HG03196 (cell line): Measurements from ENCODE around the gene DAND5.

Experiments used
- ATAC-seq: cut with Tn5 transposase; IDR thresholded peaks from one replicate; pipeline ENCODE4 v1.9.1; 2021; ENCODE audit not compliant: unreplicated experiment

Gene DAND5

DNA sequence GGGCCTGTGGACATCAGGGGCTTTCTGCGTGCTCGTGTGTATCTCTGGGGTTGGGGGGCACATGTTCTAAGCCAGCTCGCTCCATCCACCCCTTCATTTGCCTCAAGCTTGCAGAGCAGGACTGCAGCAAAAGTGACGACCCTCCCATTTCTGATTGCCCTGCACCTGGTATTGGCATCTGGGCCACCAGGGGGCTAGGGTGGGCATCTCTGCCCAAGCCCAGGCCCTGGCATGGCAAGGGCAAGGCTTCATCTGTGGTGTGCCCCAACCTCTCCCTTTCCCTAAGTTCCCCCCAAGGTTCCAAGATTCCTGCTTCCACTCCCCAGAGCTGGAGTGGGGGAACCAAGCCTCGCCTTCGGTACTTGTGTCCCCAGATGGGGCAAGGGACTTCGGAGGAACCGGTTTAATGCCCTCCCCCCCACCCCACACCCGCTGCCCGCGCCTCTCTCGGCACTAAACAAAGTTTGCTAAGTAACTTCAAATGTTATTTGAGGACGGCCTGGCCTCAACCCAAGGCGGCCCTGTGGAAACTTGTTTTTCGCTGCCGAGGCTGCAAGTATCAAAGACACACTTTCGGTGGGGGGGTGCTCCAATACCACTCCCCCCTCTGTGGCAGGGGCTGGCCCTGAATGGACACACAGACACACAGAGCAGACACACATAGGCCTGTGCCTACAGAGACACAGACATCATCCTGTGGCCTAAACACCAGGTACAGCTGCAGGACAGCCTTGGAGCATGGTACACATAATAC is 38.1 kb downstream of the DAND5 start:
- no peak for ATAC-seq

DNA sequence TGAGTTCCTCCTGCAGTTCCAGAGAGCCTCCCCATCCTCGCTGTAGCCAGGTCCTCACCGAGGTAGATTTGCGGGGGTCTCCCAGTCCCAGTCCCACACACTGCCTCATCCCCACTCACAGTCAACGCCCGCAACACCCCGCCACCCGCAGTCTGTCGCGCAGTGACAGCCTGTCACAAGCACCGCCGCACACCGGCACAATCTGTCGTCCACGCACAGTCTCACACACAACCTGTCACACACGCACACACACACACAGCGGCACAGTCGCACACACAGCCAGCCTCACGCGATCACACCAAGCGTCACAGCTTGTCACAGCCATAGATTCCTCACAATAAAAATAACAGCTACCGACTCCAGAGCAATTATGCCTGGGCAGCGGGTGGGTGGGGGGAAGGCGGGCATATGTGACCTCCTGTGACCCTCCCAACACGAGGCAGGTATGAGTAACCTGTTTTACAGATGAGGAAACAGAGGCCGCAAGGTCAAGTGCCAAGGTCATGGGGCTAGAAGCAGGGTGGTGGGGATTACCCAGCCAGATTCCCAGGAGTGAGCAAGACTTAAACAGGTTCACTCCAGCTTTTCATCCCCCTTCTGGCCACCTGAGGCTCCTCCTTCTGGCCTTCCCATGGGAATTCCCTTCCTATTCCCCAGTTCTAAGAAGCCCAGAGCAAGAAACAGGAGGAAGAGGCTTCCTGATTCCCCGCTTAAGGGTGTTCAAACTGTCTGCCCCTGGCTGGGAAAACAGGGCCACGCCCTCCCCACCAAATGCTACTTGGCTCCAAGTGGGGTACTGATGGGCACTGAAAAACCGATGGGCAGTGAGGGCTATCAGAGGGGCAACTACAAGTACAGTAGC is 39.8 kb downstream of the DAND5 start:
- ATAC-seq, result no peak

DNA sequence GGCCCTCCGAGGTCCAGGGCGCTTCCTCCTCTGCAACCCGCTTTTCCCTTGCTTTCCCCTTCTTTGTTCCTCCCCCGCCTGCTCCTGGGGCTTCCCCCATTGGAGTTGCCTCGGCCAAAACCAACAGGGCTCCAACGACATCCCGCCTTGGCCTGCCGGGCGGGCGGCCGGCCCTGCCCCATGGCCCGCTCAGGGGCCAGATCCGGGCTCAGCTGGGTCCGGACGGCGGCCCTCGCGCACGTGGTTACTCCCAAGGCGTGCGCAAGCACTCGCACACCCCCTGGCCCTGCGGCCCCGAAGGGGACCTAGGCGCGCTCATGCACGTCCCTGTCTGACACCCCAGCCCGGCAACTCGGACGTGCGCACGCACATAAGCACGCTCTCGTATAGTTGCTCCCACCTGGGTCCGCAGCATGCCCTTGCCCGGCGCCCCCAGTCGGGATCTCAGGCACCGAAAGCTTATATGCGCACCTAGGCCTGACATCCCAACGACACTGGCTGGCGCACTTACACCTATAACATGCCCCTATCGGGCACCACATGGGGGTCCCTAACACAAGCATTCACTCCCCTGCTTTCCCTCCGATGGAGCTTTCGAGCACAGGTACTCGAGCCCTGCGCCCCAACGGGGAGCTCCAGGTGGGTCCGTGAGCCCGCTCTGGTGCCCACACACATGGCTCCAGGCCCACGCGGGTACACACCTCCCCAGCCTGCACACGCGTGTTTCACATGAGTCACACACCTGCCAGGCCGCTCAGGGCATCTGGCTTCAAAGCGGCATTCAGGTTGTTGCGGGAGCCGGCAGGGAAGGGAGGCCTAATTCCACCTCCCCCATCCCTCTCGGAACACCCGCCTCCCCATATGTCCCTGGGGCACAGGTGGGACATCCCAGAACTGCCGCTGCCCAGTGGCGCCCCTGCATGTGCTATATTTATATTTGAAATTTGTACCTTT is 40.9 kb downstream of the DAND5 start:
- ATAC-seq, result no peak

DNA sequence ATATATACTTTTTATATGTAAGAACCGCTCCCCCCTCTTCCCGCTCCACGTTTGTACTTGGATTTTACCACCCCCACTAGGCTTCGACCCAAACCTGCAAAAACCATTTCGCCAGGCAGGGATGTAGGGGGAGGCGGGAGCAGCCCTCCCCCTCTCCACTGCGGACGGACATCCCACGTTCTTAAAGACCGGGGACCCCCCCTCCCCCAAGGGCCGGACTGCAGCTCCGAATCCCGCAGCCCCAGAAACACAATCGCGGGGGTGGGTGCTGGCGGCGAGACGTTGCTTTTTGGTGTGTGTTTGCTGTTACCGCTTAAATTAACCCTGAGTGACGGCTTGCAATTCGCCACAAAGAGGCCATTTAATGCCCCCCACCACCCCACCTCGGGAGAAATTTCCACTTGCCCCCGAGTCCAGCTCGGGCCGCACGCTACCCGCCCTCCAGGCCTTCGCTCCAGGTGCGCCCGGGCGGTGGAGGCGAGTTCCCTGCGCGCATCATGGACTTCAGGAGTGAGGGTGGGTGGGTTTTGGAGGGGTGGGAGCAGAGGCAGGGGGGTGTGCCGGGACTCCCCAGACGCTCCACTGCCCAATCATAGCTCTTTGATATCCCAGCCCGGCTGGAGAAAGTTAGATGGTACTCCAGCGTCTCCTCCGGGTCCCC is 41.7 kb downstream of the DAND5 start:
- ATAC-seq, result no peak

DNA sequence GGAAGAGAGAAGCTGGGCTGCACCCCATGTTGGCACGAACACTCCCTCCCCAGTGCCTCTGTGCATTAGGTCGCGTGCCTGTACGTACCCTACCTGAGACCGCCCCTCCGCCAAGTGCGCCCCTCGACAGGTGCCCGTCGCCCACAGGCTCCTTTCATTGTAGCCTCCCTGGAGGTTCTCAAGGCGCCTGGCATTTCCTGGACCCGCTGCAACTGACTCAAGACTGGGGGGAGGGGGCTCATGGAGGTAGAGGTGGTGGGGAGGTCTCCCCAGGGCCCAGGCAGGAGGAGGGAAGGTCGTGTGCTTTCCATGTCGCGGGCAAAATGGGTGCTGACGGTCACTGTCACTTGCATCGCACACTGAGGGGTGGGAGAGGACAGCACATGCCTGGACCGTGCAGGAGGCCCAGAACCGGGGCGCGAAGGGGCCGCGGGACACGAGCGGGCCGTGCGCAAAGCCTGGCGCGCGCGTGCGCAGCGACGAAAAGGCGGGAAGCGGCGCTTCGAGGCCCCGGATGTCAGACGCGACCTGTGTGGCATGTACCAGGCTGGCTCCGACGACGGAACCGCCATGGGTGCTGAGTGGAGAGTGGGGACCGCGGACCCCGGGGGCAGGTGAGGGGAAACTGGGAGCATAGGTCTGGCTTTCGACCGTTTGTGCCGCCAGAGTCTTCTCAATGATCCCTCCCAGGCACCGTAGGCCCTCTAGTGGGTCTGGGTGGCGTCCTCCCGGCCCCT is 42.4 kb downstream of the DAND5 start:
- ATAC-seq, result no peak

DNA sequence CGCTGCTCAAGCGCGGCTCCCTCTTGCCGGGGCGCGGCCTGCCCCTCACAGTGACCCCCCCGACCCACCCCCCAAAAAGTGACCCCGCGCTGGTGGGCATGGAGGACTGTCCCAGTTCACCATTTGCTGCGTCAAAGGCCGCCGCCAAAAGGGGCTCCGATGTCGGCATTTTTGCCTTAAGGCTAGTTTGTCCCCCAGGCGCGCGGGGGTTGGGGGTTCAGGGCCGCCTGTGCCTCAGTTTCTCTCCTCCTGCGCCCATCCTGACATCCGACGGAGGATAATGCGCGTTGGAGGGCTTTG is 43.0 kb downstream of the DAND5 start:
- ATAC-seq, result no peak

DNA sequence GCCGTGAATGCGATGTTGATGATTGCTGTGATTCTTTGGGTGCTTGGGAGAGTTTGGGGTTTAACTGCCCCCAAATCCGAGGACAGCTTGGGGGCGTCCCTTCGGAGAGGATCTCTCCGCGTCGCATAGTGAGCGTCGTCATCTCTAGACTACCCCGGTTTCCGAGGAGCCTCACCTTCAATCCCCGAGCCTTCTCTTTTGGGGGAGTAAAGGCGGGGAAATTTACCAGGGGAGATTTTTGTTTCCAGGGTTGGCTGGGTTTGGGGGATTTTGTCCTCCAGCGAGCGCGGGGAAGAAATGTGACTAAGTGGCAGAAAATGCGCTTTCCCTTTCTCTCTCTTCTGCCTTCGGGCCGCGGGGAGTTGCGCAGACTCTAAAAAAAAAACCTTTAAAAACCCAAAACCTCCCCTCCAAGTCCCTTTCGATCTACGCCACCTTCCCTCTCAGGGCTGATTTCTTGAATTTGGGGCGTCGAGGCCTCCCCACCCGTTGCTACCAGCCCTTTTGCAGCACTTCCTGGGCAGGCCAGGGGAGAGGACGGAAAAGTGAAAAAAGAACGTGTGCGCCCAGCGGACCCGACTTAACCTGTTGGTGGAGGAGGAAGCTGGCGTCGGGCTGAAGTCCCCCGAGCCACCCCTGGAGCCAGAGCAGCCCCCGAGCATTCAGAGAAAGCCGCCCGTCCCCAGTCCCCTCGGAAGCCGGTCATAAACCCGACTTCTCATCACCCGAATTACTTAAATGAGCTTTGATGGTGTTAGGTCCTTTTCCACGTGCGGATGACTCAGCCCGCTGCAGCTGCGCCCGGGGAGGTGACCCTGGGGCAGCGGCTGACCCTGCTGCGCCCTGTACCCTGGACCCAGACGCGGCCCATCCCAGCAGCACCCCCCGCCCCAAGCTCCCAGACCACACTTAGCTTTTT is 43.6 kb downstream of the DAND5 start:
- ATAC-seq, result no peak

DNA sequence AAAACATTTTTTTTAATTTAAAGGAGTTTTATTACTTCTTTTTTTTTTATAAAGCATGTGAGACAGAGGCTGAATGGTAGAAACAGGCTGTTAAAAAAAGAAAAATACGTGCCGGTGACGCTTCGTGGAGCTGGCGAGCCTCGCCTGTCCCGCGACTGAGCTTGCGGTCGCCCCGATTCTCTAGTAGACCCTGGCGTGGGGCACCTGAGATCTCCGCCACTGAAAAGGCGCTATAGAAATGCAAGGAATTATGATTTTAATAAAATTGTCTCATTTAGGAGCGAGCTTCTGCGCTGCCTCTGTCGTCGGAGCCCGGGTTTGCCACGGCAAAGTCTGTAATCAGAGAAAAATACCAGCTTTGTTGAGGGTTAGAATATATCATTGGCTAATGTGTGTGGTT is 44.3 kb downstream of the DAND5 start:
- ATAC-seq, result no peak

DNA sequence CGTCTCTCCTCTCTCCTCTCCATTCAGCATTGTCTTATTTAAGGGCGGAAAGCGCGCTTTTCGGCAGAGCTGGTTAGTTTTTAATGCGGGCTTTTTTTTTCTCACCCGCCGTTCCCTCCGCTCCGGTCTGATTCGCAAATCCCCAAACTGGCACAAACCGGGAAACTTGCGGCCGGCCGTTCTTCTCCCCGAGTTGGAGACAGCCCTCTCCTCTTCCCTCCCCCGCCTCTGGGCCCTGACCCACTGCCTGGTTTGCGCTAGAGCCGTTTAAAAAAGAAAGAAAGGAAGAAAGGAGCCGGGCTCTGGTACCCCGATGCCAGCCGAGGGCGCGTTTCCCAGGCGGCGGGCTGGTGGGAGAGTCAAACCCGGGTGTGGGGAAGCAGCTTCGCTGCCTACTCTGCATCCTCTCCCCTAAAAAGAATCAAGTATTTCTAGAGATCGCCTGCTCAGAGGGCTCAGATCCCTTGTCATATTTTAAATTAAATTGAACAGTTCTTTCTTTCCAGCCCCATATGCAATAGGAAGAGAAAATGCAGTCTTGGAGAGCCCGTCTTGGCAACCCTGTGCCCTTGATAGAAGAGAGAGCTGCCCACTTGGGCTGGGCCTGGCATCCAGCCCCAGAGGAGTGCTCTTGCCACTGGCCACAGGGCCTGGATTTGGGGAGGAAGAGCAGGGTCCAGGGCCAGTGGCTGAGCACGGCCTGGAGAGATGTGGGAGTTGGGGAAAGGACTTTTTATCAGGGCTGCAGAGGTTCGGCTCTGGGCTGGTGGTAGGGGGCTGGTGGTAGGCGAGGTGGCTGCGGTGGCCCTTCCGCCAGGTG is 44.9 kb downstream of the DAND5 start:
- no peak for ATAC-seq

DNA sequence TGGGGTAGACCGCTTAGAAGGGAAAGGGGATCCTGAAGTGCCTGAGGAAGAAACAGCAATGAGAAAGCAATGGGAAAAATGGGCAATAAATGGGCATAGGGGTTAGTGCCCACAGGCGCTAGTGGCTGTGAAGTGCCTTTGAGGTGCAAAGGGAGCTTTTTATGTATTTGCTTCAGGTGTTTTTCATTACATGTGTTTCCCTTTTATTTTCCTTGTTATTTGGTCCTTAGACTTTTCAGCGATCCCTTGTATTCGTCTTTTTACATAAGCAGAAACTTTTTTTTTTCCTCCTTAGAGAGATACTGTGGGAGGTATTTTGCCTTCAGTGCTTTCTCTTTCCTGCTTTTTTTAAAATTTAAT is 45.5 kb downstream of the DAND5 start:
- ATAC-seq, result no peak

DNA sequence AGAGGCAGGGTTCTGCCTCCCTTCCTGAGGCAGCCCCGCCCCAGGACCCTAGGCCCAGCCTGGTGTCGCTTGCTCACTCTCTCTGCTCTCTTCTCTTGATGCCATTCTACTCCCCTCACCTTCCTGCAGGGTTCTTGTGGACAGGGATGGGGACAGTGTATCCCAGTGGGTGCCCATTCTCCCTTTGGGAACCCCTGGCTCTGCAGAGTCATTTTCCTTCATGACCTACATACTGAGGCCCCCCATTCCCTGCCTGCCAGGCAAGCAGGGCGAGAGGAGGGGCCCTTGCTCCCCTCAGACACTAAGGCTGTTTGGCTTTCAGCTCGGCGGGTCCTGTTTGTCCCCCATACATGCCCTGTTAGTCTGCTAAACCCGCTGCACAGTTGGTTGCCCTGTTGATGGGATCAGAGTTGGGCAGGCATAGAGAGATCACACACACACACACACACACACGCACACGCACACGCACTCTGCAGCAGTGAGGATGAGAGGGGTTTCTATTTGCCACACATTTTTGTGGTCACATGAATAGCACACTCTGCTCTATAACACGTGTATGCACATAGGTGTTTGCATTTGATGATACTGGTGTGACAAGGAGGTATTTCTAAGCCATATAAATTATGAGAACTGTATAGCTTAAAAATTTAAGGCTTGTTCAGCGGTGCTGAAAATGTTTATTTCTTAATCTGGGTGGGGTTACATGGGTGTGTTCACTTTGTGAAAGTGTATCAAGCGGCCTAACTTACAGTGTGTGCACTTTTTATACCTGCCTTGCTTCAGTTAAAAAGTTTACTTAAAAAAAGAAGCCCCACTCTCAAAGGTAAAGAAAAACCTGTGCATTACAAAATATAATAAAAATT is 46.2 kb downstream of the DAND5 start:
- ATAC-seq, result no peak

DNA sequence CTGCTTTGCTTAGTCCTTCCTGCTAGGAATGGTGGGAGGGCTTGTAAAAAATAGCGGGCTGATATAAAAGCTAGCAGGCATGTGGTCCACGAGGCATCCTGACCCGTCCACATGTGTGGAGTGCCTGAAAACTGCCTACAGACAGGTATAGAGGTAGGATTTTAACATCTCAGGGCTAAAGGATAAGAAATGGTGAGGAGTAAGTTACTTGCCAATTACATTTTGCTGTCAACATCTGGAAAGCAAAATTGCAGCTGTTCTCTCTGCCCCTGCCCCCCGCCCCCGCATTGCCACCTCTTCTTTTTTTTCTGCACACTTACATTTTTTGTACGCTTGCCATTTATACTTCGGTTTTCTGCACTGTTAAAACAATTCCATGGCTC is 46.9 kb downstream of the DAND5 start:
- ATAC-seq, result no peak

DNA sequence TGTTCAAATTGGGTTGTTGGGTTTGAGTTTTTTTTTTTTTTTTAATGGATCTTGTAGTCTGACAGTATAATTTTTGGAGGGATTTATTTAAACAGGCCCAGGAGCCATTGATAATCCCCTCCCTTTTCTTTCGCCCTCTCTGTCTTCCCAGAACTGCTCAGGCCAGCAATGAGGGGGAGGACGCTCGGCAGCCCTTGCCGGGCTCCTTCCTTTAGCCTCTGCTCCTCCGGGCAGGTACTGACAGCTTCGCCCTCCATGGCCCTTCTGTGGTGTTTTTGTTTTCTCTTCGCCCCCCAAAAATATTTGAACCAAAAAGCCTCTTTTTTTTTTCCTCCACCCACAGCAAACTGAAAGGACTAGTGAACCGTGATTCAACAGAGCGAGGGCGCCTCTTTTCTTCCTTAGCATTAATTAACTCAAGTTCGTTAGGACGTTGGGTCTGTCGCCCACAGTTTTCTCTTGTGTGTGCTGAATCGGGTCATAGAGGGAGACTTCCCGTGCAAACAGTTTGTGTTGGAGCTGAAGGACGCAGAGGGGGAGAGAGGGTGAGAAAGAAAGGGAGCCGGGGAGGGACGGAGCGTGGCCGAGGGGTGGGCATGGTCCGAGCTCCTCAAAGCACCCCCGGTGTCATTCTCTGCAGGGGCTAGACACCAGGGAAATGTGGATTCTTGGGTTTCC is 47.4 kb downstream of the DAND5 start:
- no peak for ATAC-seq

DNA sequence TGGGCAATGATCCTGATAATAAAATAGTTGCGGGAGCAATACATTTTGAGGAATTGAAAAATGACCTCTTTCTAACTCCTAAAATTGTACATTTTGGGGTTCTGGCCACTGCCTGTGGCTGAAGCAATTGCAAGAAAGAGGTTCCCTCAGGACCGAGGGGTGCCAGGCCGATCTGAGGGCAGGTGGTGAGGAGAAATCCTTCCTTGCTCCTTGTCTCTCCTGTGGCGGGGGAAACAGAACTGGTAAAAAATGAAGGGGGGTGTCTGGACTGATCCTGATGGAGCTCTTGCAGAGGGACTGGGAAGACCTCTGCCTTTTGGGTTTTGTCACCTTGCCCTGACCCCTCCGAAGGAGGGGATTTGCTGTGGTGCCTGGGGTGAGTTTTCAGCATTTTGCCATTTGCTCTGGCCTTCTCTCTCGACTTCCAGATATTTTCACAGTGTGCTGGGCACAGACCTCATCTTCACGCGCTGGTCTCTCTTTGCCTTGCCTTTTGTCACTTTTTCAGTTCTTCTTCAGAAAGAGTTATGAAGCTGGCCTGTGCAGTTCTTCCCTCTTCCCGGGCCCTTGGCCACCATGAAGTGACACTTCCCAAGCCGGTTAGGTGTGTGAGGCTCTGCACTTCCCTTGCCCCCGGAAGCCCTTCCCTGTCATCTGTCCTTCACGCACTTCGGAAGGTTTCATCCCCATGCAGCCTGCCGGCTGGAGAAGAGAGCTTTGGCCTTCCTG is 48.1 kb downstream of the DAND5 start:
- no peak for ATAC-seq

DNA sequence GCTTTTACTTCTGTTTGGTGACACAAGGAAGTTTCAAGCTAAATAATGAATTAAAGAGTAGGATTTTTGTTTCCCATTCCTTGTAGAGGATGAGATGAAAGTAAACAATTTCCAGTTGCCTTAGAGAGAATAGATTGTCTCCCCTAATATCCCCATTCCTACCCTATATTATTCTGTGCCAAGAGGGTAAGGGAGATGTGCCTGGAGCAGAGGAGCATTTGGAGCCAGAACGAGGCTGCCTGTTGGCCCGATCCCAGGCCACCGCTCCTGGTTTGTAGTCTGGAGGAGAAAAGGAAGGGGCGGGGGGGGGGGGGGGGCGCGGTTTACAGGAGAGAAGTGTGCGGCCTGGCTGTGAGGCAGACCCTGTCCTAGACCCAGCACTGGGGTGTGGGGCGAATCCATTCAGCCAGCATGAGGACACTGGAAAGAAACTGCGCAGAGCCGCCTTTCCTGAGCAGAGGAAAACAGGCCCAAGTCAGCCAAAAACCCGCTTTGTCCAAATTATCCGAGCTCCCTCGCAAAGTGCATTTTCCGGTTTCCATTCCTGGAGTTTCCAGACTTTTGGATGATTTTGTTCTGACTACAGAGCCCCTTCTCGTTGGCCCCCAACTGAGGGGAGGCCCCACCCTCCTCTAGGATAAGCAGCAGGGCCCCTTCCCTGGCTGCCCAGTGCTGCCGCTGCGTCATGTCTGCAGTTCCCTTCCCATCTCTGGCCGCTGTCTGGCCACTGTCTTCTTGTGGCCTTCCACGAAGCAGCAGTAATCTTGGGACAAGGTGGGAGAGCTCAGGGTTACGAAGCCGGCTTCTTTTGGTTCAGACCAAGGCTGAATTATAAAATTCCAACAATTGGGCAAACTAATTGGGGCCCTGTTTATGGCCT is 48.9 kb downstream of the DAND5 start:
- no peak for ATAC-seq
